HK-2 (cell line): ENCODE data around the gene GABRR3.
"Not testable (repeated sequence)": the region's sequence is repeated elsewhere in the genome, so short reads cannot be mapped to it uniquely, and the experiment has no call there.

Experiments used
- DNase-seq: peaks from one replicate; pipeline ENCODE4 v3.0.0-alpha.2; 2018; ENCODE audit not compliant: unreplicated experiment

GABRR3 gene

GRCh38 chr3:98021830-98022560, 13.1 kb downstream of the GABRR3 start:
- no peak for DNase-seq

GRCh38 chr3:98020412-98020811, 14.7 kb downstream of the GABRR3 start:
- no peak for DNase-seq

GRCh38 chr3:98018301-98018700, 16.8 kb downstream of the GABRR3 start:
- no peak for DNase-seq

- no peak for DNase-seq
Measured at GRCh38 chr3:98014268-98014585, 20.9 kb downstream of the GABRR3 start.

- no peak for DNase-seq
Measured at GRCh38 chr3:98013411-98014267, 21.5 kb downstream of the GABRR3 start.

GRCh38 chr3:98012979-98013378, 22.1 kb downstream of the GABRR3 start:
- no peak for DNase-seq

- DNase-seq: not testable (repeated sequence)
Measured at GRCh38 chr3:98010883-98011449, 24.1 kb downstream of the GABRR3 start.

- no peak for DNase-seq
Measured at GRCh38 chr3:98010194-98010882, 24.8 kb downstream of the GABRR3 start.

- no peak for DNase-seq
Measured at GRCh38 chr3:98008855-98009254, 26.3 kb downstream of the GABRR3 start.

GRCh38 chr3:98005438-98005837, 29.7 kb downstream of the GABRR3 start:
- DNase-seq: no peak

- DNase-seq: no peak
Measured at GRCh38 chr3:98004721-98005120, 30.4 kb downstream of the GABRR3 start.

- no peak for DNase-seq
Measured at GRCh38 chr3:98003306-98003969, 31.7 kb downstream of the GABRR3 start.

GRCh38 chr3:98002717-98003116, 32.4 kb downstream of the GABRR3 start:
- no peak for DNase-seq

- DNase-seq: no peak
Measured at GRCh38 chr3:97999994-98000393, 35.1 kb downstream of the GABRR3 start.

GRCh38 chr3:97999103-97999502, 36.0 kb downstream of the GABRR3 start:
- no peak for DNase-seq

GRCh38 chr3:97996988-97997387, 38.1 kb downstream of the GABRR3 start:
- no peak for DNase-seq

GRCh38 chr3:97994328-97994945, 40.7 kb downstream of the GABRR3 start:
- DNase-seq: no peak

GRCh38 chr3:97993526-97993925, 41.6 kb downstream of the GABRR3 start:
- no peak for DNase-seq

GRCh38 chr3:97992547-97993173, 42.5 kb downstream of the GABRR3 start:
- no peak for DNase-seq

- no peak for DNase-seq
Measured at GRCh38 chr3:97991293-97991682, 43.8 kb downstream of the GABRR3 start.
